Measurements from ENCODE around the gene TMEM182.

DNA sequence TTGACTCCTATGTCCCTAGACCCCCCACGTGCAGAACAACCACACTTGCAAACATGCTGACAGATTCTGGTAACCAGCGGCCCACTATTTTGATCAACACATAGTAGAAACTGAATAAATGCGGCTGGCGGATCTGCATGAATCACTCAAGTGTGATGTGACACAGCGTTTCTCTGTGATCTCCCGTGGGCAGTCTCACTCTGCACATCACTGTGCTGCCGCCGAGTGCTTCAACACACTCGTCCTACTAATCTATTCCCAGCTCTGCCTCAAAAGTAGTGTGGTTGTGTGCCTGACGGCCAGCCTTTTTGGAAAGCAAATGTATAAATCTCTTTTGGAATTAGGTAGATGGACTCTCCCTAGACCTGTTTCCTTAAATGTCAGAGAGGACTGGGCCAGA is 37.3 kb upstream of the TMEM182 start:
- TF ChIP-seq EZH2 (IDR thresholded peaks at IDR 0.05): no peak
- TF ChIP-seq, protein P1, sequence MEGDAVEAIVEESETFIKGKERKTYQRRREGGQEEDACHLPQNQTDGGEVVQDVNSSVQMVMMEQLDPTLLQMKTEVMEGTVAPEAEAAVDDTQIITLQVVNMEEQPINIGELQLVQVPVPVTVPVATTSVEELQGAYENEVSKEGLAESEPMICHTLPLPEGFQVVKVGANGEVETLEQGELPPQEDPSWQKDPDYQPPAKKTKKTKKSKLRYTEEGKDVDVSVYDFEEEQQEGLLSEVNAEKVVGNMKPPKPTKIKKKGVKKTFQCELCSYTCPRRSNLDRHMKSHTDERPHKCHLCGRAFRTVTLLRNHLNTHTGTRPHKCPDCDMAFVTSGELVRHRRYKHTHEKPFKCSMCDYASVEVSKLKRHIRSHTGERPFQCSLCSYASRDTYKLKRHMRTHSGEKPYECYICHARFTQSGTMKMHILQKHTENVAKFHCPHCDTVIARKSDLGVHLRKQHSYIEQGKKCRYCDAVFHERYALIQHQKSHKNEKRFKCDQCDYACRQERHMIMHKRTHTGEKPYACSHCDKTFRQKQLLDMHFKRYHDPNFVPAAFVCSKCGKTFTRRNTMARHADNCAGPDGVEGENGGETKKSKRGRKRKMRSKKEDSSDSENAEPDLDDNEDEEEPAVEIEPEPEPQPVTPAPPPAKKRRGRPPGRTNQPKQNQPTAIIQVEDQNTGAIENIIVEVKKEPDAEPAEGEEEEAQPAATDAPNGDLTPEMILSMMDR (IDR thresholded peaks at IDR 0.05): no peak

All from neural progenitor cell (in vitro differentiated cells).